Posterior cingulate gyrus (tissue), 11 donors: Measurements from ENCODE around the gene AKT1.

Experiments
- DNase-seq, 10 donors: peaks; one replicate each; pipeline versions ENCODE4 v3.0.0 to v3.0.0-alpha.2; 2020 to 2021; ENCODE audit warnings: mixed read lengths in 3 of 10
- intact Hi-C: fragments of 100-400 bp; cut with DNase I; formaldehyde crosslinking; loops from one replicate; pipeline ENCODE4 v1.15.1; 2023

AKT1 gene

DNA sequence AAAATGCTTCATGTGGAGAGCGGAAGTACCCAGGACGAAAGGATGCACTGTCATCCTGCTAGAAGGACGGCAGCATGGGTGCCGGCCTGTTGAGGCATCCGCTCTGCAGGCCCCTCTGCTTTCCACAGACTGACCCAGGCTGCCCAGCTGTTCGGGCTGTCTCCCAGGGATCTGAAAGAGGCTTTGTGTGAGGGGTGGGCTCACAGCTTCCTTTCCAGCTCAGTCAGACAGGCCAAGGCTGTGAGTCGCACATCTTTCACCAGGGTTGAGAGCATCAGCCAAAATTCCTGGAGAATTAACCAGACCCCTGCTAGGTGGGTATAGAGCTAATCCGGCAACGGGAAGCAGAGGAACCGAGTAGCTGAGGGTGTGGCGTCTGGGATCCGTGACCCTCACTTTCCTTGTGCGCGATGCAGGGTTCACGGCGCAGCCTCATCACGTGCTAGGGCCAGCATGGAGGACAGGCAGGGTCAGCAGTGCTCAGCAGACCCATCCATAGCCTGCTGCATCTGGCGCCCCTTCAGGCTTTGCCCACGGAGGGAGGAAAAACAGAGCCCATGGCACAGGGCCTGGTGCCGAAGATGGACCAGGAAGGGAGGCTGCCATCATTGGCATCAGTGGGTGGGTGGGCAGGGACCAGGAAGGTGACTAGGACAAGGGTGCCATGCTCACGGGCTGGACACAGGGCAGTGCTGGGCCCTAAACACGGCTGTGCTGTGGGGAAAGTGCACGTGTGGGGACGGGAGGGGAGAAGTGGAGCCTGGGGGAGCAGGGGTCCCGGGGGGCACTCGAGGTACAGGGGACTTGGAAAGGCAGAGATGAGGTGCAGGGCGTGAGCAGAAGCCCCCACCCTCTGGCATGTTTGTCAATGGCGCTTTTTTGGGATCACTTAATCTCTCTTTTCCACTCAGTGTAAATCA lies 51.8 kb downstream of the AKT1 start:
- intact Hi-C loops: no loop called here
- DNase-seq: peak in 3 of 10 donors; percentile 26 to 76 (median 42)

DNA sequence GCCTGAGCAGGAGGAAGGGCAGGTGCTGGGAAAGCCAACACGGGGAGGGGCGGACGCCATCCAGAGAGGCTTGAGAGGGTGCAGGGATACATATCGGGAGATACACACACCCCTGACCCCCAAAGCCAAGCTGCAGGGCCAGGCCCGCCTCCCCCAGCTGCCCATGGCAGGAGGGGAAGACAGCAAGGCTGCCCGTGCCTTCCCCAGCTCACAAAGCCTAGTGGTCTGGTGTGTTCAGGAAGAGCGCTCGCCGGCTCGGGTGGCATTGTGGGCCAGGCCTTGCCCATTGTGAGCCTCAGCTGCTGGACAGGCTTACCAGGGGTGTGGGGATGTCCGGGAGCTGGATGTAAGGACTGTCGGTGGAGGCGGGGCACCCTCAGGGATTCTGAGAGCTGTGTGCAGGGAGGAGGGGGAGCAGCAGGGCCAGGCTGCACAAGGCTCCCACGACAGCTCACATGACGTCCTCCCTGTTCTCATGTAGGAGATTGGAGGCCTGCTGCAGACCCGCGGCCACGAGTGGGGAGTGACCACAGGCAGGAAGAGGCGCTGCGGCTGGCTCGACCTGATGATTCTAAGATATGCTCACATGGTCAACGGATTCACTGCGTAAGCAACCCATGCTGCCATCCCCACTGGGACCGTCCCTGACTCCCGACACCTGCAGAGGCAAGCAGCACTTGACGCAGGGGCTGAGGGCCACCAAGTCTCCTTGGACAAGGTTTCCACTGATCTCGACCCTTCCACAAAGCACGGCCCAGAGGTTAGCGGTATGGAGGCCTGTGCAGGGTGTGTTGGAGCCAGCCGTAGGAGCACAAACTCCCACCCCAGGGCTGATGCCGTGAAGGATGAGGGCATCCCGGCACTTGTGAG lies 52.7 kb downstream of the AKT1 start:
- intact Hi-C loops: no loop called here
- peak in 1 of 10 donors; percentile 82 for DNase-seq

DNA sequence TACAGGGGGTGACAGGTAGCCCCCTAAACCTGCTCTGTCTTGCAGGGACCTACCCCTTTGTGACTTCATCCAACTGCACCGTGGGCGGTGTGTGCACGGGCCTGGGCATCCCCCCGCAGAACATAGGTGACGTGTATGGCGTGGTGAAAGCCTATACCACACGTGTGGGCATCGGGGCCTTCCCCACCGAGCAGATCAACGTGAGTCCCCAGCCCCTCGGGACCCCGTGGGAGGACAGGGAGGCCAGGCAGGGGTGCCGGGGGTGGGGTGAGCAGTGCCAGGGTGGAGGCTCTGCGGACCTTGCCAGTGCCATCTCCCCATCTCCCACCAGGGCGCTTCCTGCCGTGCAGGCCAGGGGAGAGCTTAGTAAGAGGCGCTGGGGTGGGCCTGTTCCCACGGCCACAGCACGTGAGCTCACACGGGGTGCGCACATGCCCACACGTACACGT lies 53.7 kb downstream of the AKT1 start:
- intact Hi-C loops: no loop called here
- DNase-seq: peak in 2 of 10 donors; percentile 60 to 71

DNA sequence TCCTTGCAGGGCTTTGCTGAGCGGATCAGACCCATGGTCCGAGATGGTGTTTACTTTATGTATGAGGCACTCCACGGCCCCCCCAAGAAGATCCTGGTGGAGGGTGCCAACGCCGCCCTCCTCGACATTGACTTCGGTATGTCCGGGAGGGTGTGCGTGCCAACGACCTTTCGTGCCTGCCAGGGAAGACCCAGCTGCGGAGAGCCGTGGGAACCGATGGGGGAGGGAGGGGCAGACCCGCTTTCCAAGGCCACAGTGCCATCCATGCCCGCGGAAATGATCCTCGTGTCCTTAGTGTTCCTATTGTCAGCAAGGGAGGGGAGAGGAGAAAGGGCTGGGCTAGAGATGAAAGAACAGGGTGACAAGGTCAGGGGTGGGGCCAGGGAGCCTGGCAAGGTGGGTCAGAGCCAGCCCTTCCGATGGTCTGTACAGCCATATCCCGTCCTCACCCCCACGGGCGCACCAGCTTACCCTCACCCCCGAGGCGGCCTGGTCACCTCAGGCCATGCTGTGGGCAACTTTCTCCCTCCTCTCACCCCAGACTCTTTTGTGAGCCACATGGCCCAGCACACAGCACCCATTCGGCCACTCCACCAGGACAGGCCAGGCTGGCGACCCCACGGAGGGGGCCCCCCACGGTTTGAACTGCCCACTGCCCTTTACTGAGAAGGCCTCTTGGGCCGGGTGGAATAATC lies 54.3 kb downstream of the AKT1 start:
- DNase-seq: peak in 1 of 10 donors; percentile 48
- intact Hi-C loops: no loop called here

DNA sequence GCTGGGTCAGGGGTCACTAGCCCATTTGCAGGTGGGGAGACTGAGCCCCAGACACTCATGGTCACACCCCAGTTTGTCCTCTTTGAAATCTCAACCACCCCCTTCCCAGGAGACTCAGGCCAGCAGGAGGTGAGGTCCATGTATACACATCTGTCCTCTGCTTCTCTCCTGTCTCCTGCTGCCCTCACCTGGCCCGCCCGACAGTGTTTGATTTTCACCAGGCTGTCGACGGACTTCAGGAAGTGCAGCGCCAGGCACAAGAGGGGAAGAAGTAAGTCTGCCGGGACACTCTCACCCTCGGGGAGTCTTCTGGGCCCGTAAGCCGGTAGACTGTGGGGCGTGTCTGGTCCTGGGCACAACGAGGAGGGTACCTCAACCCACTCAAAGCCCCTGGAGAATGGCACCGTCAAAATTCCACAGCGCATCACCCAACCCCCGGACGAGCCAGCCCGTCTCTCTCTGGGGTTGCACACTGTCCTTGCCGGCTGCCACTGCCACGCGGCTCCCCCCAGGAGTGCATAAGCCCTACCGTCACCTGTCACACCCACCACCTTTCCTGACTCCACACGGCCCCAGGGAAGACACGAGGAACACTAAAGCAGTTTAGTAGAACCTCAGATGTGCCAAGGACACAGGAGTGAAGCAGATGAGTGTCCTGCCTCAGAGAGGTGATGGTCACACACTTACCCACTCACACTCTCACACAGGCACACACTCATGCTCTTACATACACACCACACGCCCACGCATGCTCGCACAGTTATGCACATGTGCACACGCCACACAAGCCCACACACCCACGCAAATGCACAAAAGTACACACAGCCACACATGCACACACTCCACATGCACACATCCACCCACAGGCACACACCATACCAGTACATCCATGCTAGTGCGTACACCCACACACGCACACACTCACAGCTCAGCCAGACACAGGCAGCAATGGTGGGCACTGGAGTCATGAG lies 55.7 kb downstream of the AKT1 start:
- DNase-seq: no peak
- intact Hi-C loops: no loop called here

DNA sequence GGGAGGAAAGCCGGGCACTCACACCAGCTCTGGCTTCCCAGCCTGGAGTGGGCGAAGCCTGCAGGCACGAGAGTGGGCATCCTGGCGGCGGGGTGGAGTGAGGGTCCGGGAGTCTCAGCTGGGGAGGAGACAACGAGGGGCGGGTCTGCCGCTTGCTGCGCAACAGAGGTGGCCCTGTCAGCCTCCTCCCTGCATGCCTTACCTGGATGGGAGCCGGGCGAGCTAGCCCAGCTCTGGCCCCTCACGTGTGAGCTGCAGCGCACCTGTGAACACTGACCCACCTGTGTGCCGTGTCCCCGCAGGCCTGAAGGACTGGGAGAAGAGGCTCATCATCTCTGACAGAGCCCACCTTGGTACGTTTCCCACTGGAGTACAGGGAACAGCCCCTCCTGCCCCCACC lies 56.5 kb downstream of the AKT1 start:
- no peak for DNase-seq
- intact Hi-C loops: no loop called here

DNA sequence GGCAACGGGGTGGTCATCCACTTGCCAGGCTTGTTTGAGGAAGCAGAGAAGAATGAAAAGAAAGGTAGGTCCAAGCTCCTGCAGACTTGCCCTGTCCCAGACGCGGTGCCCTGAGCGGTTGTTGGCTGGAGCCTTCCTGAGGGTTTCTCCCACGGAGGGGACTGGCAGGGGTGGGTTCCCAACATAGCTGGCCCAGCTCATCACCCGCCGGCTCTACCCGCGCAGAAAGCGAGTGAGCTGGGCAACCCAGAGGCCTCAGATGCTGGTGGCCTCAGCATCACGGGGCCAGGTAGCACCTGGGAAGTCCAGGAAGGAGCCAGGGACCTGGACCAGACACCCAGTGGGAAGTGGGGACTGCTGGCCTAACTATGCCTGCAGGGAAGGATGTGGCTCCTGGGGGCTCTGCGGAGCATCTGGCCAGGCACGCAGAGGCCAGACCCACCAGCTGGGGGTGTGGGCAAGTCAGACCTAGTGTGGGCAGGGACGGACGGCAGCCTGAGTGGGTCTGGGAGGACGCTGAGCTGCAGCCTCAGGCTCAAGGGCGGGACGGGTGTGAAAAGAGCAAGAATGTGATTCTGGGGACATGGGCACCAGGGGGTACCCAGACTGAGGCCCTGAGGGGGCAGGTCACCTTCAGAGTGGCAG lies 57.1 kb downstream of the AKT1 start:
- DNase-seq: no peak
- intact Hi-C loops: no loop called here

DNA sequence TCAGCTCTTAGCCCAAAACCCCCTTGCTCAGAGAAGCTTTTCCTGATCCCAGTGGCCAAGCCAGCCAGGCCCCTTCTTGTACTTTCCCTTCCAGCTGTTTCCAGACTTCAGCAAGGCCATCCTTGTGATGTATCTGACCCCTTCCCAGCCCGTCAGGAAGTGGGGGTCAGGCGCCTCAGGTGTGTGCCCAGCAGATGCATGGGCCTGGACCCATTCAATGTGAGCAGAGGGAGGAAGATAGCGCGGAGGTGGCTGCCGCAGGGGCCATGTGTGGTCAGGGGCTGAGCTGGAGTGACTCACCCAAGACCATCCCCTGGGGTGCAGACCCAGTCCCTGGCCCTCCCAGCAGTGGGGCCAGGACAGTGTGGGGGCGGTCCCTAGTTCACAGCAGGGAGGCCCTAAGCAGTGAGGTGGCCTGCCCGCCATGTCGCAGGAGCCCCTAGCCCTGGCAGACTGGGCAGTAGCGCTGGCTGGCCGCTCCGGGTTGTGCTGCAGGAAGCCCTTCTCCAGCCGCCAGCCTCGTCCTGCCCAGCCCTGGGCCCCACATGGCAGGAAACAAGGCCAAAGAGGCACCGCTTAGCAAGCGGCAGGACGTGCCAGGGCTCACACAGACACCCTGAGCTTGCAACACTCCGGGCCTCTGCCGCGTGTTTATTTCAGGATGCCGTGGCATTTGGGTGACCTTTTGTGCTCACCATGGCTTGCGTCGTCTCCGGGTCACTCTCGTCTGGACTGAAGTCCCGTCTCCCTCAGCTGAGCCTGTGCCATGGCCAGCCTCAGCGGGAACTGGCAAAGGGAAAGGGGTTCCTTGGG lies 59.5 kb downstream of the AKT1 start:
- intact Hi-C loops: no loop called here
- peak; percentile 38 to 94 (median 69) for DNase-seq

DNA sequence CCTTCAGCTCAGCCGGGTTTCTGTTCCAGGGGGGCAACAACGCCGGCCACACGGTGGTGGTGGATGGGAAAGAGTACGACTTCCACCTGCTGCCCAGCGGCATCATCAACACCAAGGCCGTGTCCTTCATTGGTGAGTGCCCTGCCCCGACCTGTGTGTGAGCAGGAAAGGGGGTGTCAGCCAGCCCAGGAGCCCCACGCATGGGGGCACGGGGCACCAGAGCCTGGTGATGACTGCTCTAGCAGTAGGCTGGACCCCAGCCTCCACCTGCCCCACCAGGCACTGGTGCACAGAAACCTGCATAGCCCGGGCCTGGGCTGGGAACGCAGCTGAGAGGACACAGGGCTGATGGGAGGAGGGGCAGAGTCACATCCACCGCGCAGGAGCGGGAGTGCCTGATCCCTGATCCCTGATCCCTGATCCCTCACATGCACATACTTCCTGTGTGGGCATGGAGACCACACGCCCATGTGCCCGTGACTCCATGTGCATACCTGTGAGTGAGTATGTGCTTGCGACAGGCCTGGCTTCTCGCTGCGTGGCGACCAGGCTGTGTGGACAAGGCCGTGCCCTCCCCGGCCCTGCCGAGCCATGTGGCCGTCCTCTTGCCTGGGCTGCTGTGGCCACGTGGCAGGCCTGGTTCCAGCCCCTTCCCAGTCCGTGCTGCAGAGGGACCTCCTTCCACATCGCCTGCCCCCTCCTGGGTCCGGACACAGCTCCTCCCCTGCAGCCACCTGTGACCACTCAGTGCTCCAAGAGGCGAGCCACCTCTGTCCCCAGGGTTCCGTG lies 60.4 kb downstream of the AKT1 start:
- intact Hi-C loops: no loop called here
- no peak for DNase-seq

DNA sequence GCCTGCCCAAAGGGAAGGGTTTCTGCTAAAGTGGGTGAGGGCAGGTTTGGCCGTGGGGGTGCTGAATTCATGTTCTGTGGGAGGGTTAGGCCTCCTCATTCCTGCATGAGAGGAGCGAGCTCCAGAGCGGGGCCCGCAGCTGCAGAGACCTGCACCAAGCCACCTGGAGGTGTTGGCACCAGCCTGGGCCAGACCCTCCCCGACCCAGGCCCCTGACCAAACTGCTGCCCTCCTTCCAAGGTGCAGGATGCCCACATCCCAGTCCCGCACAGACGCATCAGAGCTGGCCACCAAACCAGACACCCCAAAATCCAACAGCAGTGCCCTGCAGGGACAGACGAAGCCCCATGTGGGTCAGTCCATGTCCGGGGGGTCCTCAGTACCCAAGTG lies 61.0 kb downstream of the AKT1 start:
- intact Hi-C loops: no loop called here
- no peak for DNase-seq

DNA sequence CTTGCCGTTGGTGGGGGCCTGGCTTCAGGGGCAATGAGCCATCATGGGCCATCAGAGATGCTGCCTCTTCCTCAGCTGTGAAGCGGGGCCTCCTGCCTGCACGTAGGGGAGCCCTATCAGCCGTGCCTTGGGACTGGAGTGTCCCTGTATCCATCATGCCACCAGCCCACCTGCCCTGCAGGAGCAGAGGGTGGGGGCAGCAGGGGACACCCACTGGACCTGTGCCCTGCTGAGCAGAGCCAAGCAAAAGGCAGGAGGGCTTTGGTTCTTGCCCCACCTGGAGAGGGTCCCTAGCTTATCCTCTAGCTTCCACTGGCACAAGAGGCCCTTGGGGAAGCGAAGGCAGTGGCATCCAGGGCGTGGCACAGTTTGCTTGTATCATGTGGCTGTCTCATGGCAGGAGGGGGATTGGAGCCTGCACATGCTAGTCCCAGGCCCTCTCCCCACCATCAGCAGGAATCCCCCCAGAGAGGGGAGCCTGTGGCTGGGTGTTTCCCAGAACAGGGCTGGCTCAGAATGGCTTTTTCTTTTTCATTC lies 61.4 kb downstream of the AKT1 start:
- DNase-seq: no peak
- intact Hi-C loops: no loop called here

DNA sequence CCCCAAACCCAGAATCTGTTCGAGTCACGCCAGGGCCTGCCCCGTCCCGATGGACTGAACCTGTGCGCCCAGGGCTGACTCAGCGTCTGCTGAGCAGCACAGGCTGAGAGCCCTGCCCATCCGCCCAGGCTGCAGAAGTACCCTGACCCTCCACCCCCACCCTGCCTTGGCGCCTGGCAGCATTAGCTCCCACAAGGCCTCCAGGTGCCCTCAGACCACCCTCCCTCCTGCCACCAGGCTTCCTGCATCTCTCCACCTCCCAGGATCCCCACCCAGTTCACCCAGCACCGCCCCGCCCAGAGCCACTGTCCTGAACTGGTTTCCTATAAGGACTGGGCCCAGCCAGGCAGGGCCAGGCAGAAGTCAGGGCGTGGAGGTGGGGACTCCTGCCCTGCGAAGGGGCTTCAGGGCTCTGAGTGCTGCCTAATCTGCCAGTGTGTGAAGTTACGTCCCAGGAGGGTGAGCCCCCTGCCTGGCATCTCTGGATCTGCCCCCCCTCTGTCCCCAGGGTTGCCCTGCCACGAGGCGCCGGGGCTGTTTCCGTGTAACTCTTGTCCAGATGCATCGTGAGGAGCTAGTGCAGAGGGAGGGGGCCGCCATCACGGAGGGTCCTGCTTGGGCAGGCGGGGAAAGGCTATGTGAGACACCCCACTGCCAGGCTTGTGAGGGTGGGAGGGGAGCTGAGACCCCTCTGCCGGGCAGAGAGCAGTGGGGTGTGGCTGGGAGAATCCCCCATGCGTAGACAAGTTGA lies 62.4 kb downstream of the AKT1 start:
- intact Hi-C loops: no loop called here
- no peak for DNase-seq

DNA sequence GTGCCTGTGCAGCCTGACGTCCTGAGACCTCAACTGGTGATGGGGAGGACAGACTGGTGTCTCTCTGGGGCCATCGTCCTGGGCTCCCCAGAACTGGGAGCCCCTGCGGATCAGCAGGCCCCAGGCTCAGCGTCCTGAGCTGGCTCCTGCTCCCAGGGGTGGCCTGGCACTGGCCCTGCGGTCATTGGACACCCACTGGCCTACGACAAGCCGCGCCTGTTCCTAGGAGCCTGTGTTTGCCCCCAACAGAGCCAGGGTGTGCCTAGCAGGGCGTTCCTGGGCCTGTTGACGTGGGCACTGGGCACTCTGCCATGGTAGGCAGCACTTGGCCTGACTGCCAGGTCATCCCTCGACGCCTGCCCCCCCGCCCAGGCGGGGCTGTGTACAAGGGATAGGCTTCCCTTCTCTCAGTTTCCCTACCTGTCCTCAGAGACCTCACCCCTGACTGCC lies 63.2 kb downstream of the AKT1 start:
- intact Hi-C loops: no loop called here
- DNase-seq: no peak

DNA sequence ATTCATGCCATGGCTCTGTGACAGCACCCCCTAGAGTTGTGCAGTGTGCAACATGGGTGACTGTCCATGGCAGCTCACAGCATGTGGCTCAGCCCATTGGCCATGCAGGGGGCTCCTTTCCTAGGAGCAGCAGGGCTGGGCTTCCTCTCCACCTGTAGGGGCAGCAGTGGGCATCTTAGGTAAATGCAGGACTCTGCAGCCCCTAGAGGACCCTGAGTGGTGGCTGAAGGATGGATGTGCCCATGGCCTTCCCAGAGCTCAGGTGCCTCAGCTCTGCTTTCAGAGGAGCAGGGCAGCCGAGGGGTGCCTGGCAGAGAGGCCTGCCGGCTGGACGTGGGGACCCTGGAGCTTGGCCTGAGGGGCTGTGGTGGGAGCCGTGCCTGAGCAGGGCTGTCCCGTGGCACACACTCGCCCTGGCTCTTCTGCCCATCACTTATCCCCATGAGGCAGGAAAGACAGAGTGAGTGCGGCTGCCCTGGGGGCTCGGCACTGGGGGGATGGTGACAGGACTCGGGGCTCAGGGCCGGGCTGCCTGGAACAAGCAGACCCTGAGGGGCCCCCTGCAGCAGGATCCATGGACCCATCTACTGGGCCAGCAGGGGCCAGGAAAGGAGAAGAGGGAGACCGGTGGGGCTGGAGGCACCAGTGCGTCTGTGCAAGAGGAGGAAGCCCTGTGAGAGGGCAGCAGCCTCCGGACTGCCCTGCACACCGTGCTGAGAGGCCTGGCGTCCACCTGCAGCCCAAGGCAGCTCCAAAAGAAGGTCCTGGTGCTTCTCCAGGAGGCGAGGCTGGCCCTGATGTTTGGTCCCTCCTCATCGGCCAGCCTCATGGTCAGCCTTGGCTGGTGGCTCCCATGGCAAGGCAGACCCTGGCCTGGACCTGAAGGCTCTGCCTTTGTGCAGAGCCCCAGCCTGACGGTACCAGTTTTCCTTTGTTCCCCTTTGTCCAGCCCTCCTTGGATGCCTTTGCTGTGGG lies 63.9 kb downstream of the AKT1 start:
- intact Hi-C loops: no loop called here

DNA sequence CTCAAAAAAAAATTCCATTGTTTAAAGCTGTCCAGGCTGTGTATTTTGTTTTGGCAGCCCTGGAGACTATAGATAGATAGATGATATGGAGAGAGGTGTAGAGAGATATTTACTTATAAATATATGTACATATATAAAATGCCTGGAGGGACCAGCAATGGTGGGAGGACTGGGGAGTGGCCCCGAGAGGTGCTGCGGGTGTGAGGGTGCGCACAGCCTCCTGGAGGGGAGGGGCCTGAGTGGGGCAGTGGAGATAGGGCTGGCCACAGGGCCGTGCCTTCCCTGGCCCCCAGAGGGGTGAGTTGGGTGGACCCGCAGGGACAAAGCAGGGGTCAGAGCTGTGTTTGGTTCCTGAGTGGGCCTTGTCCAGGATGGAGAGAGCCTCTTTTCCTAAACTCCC lies 65.1 kb downstream of the AKT1 start:
- intact Hi-C loops: no loop called here
- DNase-seq: no peak

More for the DNA sequence above, 63.9 kb downstream of the AKT1 start:
- DNase-seq: no peak
